RWPE2 (cell line): Measurements from ENCODE around the gene CAMLG.

Experiments used
- ATAC-seq: fragments of 200-7000 bp; cut with Tn5 transposase; 3 replicates; pipeline ENCODE4 v1.9.1; 2021; ENCODE audit warnings: low read depth
- DNase-seq: peaks from one replicate; pipeline ENCODE4 v3.0.0-alpha.2; 2020; ENCODE audit warnings: low spot score
- H3K27ac ChIP-seq: fragments of 450-650 bp; 2 replicates; pipeline ENCODE4 v1.5.1; 2017; ENCODE audit warnings: mild to moderate bottlenecking; ENCODE audit not compliant: poor library complexity, severe bottlenecking
- H3K27me3 ChIP-seq: fragments of 250-450 bp; sonication (Bioruptor Pico); 2 replicates; pipeline ENCODE4 v1.5.1; 2021; ENCODE audit warnings: mild to moderate bottlenecking, moderate library complexity; ENCODE audit not compliant: insufficient read depth, poor library complexity, severe bottlenecking
- H3K36me3 ChIP-seq: fragments of 250-450 bp; sonication (Bioruptor Pico); 2 replicates; pipeline ENCODE4 v1.5.1; 2020; ENCODE audit warnings: low read depth, mild to moderate bottlenecking, moderate library complexity
- H3K4me1 ChIP-seq: fragments of 250-450 bp; sonication (Bioruptor Pico); 2 replicates; pipeline ENCODE4 v1.5.1; 2021; ENCODE audit warnings: mild to moderate bottlenecking, moderate library complexity; ENCODE audit not compliant: insufficient read depth, poor library complexity, severe bottlenecking
- H3K4me3 ChIP-seq: fragments of 250-450 bp; sonication (Bioruptor Pico); 2 replicates; pipeline ENCODE4 v1.5.1; 2021; ENCODE audit warnings: mild to moderate bottlenecking, moderate library complexity; ENCODE audit not compliant: severe bottlenecking
- H3K9me3 ChIP-seq: fragments of 250-450 bp; sonication (Bioruptor Pico); 2 replicates; pipeline ENCODE4 v1.5.1; 2021; ENCODE audit warnings: mild to moderate bottlenecking, moderate library complexity; ENCODE audit not compliant: severe bottlenecking
- CTCF ChIP-seq: fragments of 450-650 bp; IDR thresholded peaks from one replicate; pipeline ENCODE4 v1.5.1; 2017; ENCODE audit warnings: mild to moderate bottlenecking, moderate library complexity; ENCODE audit not compliant: poor library complexity, severe bottlenecking

Gene CAMLG

GRCh38 chr5:134777366-134777765, 39.0 kb downstream of the CAMLG start:
- no peaks in the 10 kb centered on the region for H3K27me3 ChIP-seq
- peaks cover 100% of the 10 kb centered on the region for H3K36me3 ChIP-seq
- H3K4me1 ChIP-seq: no peaks in the 10 kb centered on the region
- DNase-seq (no peak), ATAC-seq (no peak)
- no peak overlapping the region for H3K4me3 ChIP-seq
- H3K9me3 ChIP-seq: no peaks in the 10 kb centered on the region
- H3K27ac ChIP-seq: no peak overlapping the region
- TF ChIP-seq CTCF: no peak

DNA sequence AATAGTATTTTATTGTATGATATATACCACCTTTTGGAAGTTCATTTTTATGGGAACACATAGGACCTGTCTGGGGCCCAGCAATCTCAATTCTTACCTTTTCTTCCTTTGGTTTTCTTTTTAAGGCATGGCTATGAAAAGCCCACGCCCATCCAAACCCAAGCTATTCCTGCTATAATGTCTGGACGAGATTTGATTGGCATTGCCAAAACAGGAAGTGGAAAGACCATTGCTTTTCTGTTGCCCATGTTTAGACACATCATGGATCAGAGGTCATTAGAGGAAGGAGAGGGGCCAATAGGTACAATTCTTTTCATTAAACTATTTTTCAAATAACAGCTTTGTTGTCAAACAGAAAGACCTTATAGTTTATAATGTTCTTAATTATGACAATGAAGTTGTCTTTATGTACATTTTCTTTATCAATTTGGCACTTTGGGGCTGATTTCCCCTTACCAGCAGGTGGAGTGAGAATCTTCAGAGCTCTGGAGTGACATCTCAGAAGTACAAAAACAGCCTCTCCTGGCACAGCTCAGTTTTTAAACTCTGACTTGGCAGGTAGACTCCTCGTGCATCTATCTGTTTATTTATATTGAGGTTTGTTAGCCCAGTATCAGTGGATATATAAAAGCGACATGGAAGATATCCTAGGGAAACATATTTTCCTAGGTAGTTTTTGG, 46.0 kb downstream of the CAMLG start:
- H3K4me3 ChIP-seq: no peak overlapping the region
- H3K27ac ChIP-seq: no peak overlapping the region
- peaks cover 91% of the 10 kb centered on the region for H3K36me3 ChIP-seq
- H3K4me1 ChIP-seq: no peaks in the 10 kb centered on the region
- DNase-seq (no peak), ATAC-seq (0 out of 3 replicates have a peak, but pooled peaks have one; percentile 23)
- no peaks in the 10 kb centered on the region for H3K27me3 ChIP-seq
- H3K9me3 ChIP-seq: no peaks in the 10 kb centered on the region
- peak; percentile 22 for TF ChIP-seq CTCF

DNA sequence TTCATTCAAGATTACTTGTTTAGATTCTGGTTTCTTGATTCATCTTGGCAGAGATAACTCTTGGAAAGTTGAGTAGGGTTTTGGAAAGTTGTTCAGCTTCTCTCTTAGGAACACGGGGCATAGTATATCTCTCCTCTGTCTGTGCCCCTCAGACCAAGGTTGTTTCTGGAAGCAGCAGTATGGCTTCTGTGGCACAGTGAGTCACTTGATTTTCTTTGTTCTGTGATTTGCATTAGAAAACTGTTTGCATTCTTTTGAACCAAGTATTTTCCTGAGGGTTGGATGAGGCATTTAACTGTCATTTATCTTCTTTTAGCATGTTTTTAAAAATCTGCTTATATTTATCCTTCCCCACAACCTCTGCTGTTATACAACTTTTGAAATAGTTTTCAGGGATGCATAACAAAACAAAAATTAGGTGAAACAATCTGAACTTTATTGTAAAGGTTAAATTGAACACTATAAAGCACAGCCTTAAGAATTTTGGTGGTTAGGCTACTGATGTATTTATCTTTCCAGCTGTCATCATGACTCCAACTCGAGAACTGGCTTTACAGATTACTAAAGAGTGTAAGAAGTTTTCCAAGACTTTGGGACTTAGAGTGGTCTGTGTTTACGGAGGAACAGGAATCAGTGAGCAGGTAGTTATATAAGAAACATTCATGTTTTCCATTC, 46.7 kb downstream of the CAMLG start:
- peaks cover 91% of the 10 kb centered on the region for H3K36me3 ChIP-seq
- no peak overlapping the region for H3K27ac ChIP-seq
- no peak for TF ChIP-seq CTCF
- no peaks in the 10 kb centered on the region for H3K4me1 ChIP-seq
- no peak overlapping the region for H3K4me3 ChIP-seq
- H3K27me3 ChIP-seq: no peaks in the 10 kb centered on the region
- DNase-seq (no peak), ATAC-seq (no peak)
- no peaks in the 10 kb centered on the region for H3K9me3 ChIP-seq

GRCh38 chr5:134787692-134788091, 49.3 kb downstream of the CAMLG start:
- peaks cover 91% of the 10 kb centered on the region for H3K36me3 ChIP-seq
- no peak for TF ChIP-seq CTCF

GRCh38 chr5:134791580-134791979, 53.2 kb downstream of the CAMLG start:
- Histone ChIP-seq H3K27me3 (no peaks in the 10 kb centered on the region), H3K9me3 (no peaks in the 10 kb centered on the region), H3K4me1 (no peaks in the 10 kb centered on the region), H3K36me3 (peaks cover 96% of the 10 kb centered on the region), H3K4me3 (no peak overlapping the region), H3K27ac (no peak overlapping the region)
- TF ChIP-seq CTCF: no peak
- no peak for ATAC-seq
- DNase-seq: no peak

More at GRCh38 chr5:134787692-134788091, 49.3 kb downstream of the CAMLG start:
- Histone ChIP-seq H3K4me3 (no peak overlapping the region), H3K9me3 (no peaks in the 10 kb centered on the region), H3K4me1 (no peaks in the 10 kb centered on the region), H3K27me3 (no peaks in the 10 kb centered on the region), H3K27ac (no peak overlapping the region)
- ATAC-seq (no peak), DNase-seq (no peak)
